Skin epidermis (tissue), 12 donors: ENCODE data around the gene C2orf49.

Experiments
- H3K27ac ChIP-seq, 21 experiments: fragments of 200-600 bp; sonication (generic) in 11 of 21; one replicate each; pipeline ENCODE4 v1.5.0; 2020; ENCODE audit warnings: mild to moderate bottlenecking in 3 of 21, inconsistent platforms in 2 of 21, moderate library complexity in 2 of 21
- H3K4me3 ChIP-seq, 7 experiments: fragments of 200-600 bp; sonication (generic) in 2 of 7; one replicate each; pipeline ENCODE4 v1.5.0; 2020; ENCODE audit warnings: inconsistent platforms in 2 of 7, mild to moderate bottlenecking in 2 of 7, moderate library complexity in 1 of 7

C2orf49 gene

DNA sequence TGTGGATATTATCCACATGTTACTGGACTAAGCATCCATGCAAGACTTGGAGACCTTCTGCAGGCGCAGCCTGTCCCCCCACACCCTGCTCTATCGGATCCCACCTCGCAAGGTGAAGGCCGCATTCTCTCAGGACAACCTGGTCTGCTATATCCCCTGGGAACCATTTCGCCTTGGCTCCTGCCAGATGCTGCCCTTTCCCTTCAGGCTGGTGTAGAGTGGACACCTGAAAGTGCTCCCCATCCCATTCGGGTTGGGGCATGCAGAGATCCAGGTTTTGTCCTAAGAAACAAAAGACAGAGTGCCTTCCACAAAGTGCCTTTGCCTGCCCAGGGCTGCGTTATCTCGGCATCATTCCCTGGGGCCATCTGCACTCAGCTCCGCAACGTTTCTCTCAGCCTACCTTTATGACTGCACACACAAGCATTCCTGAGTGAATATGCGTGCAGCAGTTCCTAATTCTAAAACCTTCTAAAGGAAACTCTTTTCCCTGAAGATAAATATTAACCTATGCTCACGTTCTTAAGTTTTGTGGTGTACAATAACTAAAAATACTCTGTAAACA is 41.0 kb downstream of the C2orf49 start:
- H3K27ac ChIP-seq = no peak overlapping the region
- no peak overlapping the region for H3K4me3 ChIP-seq

GRCh38 chr2:105378921-105379383 is 41.6 kb downstream of the C2orf49 start:
- H3K4me3 ChIP-seq = no peak overlapping the region
- no peak overlapping the region for H3K27ac ChIP-seq

DNA sequence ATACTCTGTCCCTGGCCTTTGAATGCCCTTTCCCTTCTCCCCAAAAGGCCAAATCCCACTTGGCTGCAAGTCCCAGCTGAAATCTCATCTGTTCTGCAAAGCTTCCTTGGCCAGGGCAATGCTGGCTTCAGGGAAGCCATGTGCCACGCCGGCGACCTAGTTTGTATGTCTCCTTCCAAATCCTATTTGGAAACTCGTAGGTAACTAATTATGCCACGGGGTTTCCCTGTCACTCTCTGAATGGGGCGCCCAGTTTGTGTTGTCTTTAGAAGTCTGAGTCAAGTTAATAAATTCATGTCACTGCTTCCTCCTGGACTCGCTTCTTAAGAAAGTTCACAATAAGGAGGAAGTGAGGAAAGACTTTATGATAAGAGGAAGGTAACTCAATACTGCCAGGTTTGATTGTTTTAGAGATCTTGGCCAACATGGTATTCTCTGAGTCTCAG is 42.4 kb downstream of the C2orf49 start:
- no peak overlapping the region for H3K4me3 ChIP-seq
- H3K27ac ChIP-seq = peak overlapping the region in 7 of 21 experiments; percentile 8 to 66 (median 51)

DNA sequence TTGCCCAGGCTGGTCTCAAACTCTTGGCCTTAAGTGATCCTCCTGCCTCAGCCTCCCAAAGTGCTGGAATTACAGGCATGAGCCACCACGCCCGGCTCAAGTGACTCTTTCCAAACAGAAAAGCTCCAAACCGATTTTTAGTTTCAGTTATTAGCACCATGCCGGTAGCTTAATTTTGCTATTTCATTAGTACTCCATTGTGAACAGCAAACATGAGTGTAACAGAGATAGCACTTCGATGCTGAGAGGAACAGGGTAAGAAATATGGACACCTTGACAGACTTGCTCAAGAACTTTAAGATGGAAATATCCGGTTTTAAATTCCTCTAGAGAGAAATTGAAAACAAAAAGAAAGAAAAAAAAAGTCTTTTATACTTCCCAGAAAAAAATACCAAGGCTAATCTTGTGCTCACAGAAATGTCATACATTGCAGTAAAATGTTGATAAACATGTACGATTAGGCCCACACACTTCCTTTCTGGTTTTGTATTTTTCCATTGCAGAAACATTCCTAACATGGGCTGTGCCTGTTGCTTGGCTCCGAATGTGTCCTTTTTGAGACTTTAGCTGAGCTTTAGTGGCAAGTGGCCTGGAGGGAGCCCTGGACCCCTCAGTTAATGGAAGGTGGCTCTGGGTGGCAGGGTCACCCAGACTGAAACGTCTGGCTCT is 43.2 kb downstream of the C2orf49 start:
- no peak overlapping the region for H3K4me3 ChIP-seq
- H3K27ac ChIP-seq = peak overlapping the region in 12 of 21 experiments; percentile 5 to 66 (median 16)

DNA sequence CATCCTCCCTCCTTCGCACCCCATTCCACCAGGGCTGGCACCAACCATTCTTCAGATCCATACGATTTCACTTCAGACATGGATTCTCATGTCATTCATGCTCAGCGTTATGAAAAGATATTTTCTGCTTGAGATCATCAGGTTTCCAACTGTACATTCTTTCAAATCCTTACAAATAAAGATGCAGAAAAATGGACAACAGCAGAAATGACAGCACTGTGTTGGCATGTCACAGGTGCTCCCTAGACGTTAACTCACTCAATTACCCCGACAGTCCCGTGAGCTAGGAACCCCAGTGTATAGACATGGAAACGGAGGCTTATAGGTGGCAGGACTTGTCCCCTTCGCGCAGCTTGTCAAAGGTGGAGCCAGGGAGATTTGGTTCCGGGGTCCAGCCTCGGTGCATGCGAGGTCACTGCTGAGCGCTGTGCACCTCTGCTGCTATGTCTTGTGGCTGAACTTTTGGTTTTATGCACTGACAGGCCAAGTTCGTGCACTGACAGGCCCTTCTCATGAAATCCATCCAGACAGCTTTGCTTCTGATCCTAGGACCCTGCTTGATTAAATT is 43.8 kb downstream of the C2orf49 start:
- Histone ChIP-seq H3K27ac (peak overlapping the region in 6 of 21 experiments; percentile 7 to 66 (median 24)), H3K4me3 (no peak overlapping the region)

- no peak overlapping the region for H3K4me3 ChIP-seq
- no peak overlapping the region for H3K27ac ChIP-seq
These were observed 44.8 kb downstream of the C2orf49 start for GRCh38 chr2:105382177-105382576.

DNA sequence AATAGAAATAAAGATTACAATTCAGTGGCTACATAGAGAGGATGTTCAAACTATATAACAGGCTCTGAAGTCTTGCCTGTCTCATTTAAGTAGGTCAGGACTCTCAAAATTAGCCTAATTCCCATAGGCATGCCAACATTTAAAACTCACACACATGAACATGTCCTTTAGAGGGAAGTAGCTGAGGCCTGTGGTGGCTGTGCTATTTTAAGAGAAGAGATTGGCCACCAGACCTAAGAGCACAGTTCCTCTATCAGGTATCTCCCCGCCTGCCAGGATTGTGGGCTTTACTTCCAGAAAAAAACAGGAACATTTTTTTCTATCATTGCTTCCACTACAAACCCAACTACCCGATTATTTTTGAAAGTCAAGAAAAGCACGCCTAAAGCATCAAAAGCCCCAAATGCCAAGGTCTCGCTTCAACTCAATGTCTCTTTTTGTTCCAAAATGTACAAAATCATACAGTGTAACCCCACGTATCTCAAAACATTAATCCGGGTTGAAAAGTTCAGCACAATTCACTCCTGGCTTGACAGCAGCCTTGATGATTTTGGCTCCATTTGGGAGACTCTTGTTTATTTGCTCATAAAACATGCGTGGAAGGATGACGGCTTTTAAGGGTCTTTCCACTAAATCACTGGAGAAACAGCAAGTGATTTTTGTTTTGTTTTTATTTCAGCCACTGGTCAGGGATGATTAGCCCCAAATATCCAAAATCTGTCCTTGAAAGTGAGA is 46.3 kb downstream of the C2orf49 start:
- H3K27ac ChIP-seq = no peak overlapping the region

GRCh38 chr2:105384216-105384615 is 46.9 kb downstream of the C2orf49 start:
- H3K4me3 ChIP-seq = no peak overlapping the region
- no peak overlapping the region for H3K27ac ChIP-seq

More for the DNA sequence above, 46.3 kb downstream of the C2orf49 start:
- H3K4me3 ChIP-seq = no peak overlapping the region

- H3K27ac ChIP-seq = no peak overlapping the region
- no peak overlapping the region for H3K4me3 ChIP-seq
These were observed 47.5 kb downstream of the C2orf49 start for GRCh38 chr2:105384861-105385260.

DNA sequence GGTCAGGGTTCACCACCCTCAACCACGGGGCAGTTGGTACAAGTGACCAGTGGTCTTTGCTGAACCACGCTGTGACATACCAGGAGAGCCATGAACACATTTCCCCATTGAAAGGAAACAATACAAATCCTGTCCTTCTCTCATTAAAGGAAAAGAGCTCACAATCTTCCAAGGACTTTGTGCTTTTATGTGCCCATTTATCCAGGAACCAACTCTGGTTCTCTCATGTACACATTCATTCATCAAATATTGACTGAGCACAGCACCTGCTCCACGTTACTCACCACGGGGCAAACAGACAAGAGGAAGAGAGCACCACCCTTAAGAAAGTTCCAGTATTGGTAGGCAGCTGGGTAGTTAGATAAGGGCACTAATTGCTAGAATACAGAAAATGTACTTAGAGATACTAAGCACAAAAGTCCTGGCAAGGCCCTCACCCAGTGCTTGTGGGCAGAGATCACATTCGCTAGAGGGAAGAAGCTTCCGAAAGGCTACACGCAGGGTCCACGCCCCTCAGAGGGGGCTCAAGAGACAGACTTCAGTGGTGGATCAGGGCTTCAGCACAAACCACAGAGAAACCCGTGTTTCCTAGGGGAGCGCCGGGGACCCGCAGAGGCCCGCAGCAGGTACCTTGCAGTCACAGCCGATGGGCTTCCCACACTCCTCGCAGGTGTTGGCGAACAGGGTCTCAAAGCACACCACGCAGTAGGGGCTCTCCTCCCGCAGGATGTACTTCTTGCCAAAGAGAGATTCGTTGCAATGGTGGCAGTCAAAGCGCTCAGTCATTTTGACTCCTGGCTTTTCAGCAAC is 48.6 kb downstream of the C2orf49 start:
- Histone ChIP-seq H3K27ac (no peak overlapping the region), H3K4me3 (no peak overlapping the region)

DNA sequence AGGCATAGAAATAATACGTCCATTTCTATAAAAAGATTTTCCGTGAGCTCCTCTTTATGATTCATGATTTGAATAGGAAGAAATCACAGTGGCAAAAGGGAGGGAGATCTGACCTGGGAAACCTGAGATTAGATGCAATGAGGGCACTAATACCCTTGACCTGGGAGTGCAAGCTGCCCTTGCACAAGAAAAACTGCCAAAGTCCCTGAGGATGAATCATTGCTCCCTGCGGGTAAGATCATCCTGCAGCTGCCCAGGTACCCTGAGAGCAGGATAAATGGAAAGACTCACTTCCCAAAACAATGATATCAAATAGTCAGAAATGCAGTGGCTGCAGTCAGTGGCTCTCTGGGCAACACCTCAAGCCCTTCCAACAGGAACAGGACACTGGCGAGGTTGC is 49.9 kb downstream of the C2orf49 start:
- Histone ChIP-seq H3K27ac (no peak overlapping the region), H3K4me3 (no peak overlapping the region)

GRCh38 chr2:105388971-105389381 is 51.6 kb downstream of the C2orf49 start:
- no peak overlapping the region for H3K4me3 ChIP-seq
- peak overlapping the region in 2 of 21 experiments; percentile 44 to 54 for H3K27ac ChIP-seq

DNA sequence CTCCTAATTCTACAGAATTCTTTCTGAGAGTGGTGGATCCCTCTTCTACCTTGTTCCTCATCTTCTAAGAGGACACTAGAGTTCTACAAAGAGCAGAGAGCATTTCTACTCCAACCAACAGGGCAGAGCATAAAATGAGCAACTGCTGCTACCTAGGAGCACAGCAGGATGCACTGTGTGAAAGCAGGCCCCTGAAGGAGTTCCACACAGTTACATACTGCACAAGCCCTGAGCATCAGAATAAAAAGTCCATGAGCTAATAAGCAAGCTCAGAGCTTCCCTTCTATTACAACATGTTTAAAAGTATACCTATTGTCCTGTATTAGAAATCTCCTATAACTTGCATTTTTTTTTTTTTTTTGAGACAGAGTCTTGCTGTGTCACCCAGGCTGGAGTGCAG is 53.1 kb downstream of the C2orf49 start:
- Histone ChIP-seq H3K27ac (peak overlapping the region in 2 of 21 experiments; percentile 5 to 27), H3K4me3 (no peak overlapping the region)

DNA sequence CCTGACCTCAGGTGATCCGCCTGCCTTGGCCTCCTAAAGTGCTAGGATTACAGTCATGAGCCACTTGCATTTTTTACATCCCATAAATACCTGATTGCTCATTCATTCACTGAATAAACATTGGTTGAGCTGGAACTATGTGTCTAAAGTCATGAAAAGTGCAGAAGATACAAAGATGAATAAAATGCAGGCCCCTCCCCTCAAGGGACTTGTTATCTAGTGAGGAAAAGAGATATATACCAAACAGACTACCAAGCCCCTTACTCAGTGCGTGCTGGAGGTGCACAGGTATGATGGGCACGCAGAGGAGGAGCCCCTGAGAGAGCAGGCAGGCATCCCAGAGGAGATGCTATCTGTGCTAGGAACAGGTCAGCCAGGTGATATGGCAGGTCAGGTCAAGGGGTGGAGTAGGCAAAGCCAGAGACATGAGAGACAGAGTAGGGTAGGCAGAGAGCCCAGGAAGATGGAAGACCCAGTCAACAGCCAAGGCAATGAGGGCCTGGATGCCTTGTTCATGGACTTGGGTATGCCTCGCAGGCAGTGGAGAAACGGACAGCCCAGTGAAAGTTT is 53.8 kb downstream of the C2orf49 start:
- Histone ChIP-seq H3K4me3 (no peak overlapping the region), H3K27ac (peak overlapping the region in 1 of 21 experiments; percentile 16)

DNA sequence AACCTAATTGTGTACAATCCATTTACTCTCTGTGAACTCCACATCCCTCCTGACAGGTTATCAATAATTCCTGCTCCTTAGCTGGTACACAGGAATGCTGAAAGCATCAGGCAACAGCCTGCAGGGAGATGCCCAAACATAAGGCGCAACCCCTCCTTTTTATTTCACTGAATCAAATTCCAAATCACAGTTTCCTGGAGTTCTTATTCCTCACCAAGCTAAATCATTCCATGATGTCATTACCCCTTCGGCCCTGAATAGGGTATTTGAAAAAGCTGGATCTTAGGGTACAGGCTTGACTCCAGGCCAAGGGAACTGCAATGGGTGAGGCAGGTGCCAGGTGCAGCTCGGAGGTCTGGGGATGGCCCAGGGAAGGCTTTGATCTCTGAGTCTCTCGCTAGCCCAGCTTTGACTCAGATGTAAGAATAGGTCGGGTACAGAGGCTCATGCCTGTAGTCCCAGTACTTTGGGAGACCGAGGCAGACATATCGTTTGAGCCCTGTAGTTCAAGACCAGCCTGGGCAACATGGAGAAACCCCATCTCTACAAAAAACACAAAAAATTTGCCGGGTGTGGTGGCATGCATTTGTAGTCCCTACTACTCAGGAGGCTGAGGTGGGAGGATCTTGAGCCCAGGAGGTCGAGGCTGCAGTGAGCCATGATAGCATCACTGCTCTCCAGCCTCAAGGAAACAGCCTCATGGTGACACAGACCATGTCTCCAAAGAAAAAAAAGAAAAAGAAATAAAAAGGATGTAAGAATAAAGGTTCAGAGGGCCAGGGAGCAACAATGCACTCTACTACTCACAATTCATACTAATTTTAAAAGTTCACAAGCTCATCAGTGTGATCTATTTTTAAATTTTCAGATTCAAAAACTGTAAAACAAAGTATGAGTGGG is 54.7 kb downstream of the C2orf49 start:
- Histone ChIP-seq H3K27ac (peak overlapping the region in 1 of 21 experiments; percentile 16), H3K4me3 (no peak overlapping the region)

GRCh38 chr2:105393373-105394055 is 56.2 kb downstream of the C2orf49 start:
- Histone ChIP-seq H3K4me3 (no peak overlapping the region), H3K27ac (peak overlapping the region in 1 of 21 experiments; percentile 2)

DNA sequence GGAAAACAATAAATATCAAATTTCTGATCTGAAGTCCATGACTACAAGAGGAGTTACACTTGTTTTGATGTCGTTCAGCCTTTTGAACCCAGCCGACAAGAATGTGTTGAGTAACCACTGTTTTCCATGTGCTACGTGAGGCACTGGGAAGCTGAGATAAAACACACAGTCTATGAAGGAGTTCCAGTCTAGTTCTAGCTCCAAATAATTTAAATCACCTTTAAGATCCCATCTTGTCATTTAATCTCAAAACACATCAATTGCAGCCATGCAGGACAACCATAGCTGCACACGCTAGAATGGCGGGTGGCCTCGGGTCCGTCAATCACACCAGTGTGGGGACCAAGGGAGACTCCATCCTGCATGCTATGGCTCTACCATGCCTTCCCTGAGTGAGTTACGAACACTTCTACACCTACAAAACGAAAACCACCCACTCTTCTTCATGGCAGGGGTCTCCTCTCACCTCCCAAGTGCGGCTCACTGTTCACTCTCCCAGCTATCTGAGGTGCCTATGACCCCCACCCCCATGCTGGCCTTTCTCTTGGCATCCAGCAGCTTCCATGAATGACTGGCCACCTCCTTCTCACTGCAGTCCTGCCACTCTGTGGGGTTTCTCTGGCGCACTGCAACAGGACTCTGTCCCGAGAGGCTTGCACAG is 57.7 kb downstream of the C2orf49 start:
- Histone ChIP-seq H3K4me3 (peak overlapping the region in 1 of 7 experiments; percentile 79), H3K27ac (peak overlapping the region in 3 of 21 experiments; percentile 24 to 98 (median 58))
